Activated CD4-positive, alpha-beta T cell treated with anti-CD3 and anti-CD28 coated beads, Interleukin-2, amount 50 U/mL, for 48 hours (primary cell): Measurements from ENCODE around the gene TAP2.
A peak's percentile ranks its signal among the peaks of the same experiment; 100 is the strongest.

ENCODE experiments used
- DNase-seq, 2 experiments: peaks; one replicate each; pipeline ENCODE4 v3.0.0-alpha.2; 2020

TAP2 gene

DNA sequence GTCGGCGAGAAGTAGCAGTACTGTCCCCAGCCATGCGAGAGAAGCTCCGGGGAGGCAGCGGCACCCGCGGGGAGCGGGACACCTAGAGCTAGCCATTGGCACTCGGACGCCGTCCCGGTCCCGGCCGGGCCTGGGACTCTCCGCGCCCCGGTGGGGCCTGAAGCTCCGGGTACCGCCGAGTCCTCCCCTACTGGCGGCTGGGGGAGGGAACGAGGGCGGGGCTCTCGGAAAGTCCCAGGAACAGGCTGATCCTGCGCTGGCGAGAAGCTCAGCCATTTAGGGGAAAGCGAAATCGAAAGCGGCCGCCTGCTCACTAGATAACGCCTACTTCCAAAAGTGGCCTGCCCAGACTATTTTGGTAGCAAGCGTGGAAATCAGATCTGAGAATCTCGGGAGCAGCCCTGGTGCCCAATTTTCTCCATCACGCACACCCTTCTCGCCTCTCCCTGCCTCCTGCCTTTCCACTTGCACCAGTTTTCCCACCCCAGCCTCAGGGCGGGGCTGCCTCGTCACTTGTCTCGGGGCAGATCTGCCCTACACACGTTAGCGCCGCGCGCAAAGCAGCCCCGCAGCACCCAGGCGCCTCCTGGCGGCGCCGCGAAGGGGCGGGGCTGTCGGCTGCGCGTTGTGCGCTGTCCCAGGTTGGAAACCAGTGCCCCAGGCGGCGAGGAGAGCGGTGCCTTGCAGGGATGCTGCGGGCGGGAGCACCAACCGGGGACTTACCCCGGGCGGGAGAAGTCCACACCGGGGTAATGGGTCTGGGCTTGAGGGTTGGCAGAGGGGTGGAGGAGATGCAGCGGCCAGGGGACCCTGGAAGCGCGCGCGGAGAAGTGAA is 15.2 kb upstream of the TAP2 start, which contains the start of the genes PSMB9 and TAP1:
Gene PSMB9 (plus strand): TSS at position 652 of the 835 bp plus-strand sequence. CDS start 38 bp downstream, at position 690.
Gene TAP1 (minus strand): TSS at position 164 of the 835 bp plus-strand sequence. CDS start 68 bp downstream, at position 96.
- DNase-seq, result peak; percentile 96 to 98

DNA sequence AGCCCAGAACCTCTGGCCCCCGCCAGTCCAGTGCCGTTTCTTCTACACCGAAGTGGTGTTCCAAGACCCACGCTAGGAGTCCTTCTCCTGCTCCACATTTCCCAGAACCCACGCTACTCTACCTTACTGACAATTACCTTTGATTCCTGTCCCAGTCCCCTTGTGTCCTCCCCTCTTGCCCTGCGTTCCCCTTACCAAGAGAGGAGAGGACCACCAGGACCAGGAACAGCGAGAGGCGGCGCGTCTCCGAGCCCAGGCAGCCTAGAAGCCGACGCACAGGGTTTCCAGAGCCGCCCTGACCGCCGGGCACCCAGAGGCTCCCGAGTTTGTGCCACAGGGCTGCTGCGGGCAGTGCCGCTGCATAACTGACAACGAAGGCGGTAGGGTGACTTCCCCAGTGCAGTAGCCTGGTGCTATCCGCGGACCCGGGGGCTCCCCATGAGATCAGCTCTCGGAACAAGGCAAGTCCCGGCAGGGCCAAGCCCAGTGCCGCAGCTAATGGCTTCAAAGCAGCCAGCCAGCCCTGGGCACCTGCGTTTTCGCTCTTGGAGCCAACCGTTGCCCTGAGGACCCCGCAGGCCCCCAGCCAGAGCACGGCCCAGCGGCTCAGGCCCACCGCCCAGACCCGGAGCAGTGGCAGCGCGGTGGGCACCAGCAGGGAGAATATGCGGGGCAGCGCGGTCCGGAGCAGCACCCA is 14.5 kb upstream of the TAP2 start:
- DNase-seq, result peak; percentile 59 to 62

DNA sequence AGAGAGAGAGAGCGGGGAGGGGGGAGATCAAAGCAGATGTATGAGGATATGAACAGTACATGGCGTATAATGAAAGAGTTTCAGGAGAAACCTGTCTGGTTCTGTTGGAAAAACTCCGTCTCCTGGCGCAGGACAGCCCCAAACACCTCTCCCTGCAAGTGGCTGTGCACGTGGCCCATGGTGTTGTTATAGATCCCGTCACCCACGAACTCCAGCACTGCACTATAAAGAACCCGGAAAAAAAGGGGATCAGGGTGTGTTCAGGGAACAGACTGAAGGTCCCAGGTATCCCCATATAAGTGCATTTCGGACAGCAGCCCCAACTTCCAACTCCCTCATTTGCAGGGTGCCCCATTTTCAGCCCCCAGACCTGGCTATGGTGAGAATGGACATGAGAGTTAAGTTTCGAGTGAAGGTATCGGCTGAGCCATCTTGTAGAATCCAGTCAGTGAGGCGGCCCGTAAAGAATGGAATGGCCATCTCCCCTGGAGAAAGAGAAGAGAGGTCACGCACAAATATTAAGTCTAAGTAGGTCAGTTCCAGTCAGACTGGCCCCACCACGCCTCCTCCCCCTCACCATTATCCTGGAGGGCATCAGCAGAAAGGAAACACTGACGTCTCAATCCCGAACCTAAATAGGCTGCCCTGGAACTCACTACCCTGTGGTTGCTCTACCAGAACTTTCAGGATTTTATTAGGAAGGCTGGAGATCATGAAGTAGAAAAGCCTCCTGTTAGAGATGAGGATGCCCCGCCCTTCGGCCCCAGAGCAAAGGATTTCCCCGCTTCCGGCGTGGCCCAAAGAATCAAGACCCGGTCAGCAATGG is 13.7 kb upstream of the TAP2 start:
- DNase-seq, result peak; percentile 53 to 58

DNA sequence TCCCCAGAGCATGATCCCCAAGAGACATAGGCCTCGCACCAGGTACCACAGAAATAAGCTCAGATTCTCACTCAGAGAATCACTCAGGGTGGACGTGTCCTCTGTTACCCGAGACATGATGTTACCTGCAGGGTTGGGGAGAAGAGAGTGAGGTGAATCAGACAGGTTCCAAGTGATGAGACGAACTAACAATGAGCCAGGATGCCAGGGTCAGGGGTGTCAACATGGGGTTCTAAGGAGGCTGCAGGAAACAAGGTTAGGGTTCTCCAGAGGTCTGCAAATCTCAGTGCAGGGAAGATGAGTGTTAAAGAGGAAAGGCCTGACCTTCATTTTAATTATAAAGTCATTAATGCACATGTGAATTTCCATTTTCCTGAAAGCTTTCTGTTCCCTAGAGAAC is 12.5 kb upstream of the TAP2 start:
- no peak for DNase-seq

DNA sequence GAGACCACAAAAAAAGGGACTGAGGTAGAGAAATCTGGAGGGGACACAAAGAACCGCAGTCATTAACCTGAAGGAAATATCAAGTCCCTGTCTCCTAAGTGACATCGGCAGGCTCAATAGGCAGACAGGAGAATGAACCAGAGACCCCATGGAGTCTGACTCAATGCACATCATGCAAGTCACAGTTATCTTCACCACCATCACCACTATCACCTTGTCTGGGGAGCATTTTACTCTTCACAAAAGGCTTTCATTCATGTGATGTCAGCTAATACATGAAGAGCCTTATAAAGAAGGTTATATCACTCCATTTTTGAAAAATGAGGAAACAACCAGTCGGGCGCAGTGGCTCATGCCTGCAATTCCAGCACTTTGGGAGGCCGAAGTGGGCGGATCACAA is 10.6 kb upstream of the TAP2 start:
- DNase-seq, result no peak

DNA sequence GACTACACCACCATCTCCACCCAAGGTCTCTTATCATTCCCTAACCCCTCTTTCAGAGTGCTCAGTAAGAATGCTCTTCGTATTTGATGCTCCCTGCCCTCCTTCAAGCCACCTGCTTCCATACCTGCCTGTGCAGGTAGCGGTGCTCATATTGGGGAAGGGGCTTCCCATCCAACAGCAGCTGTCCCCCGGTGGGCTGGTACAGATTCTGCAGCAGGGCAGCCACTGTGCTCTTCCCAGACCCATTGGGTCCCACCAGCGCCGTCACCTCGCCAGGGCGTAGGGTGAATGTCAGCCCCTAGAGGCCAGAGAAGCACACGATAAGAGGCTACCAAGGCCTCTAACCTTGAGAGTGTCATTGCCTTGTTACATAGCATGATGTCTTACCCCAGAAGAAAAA is 9.3 kb upstream of the TAP2 start:
- DNase-seq, result peak in 1 of 2 experiments; percentile 6

DNA sequence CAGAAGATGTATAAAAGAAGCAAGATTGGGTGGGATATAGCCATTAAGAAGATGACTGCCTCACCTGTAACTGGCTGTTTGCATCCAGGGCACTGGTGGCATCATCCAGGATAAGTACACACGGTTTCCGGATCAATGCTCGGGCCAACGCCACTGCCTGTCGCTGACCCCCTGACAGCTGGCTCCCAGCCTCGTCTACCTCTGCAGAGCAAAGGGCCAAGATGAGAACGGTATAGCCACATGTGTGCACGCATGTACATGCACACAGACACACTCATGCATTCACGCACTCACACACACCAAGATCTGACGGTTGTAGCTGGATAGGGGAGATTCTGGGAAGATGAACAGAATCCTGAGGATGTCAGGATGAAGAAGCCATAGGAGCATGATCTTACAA is 8.5 kb upstream of the TAP2 start:
- DNase-seq, result peak in 1 of 2 experiments; percentile 6

DNA sequence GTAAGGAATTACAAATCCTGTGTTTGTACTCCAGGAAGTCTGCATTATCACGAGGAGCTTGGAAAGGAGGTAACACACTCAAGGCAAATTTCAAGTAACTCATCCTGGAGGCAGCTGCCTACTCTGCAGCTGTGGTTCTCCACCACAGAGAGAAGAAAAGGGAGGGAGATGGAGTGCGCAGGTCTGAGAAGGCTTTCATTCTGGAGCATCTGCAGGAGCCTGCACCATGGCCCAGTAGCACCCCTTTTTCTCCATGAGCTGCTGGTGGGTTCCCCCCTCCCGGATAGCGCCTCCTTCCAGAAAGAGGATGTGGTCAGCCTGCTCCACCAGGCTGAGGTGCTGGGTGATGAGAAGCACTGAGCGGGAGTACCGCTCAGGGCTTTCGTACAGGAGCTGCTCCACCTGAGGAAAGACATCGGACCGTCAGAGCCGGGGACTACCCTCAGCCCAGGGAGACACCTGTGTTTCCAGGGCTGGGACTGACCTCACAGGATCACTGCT is 6.9 kb upstream of the TAP2 start:
- DNase-seq, result peak; percentile 55 to 68

DNA sequence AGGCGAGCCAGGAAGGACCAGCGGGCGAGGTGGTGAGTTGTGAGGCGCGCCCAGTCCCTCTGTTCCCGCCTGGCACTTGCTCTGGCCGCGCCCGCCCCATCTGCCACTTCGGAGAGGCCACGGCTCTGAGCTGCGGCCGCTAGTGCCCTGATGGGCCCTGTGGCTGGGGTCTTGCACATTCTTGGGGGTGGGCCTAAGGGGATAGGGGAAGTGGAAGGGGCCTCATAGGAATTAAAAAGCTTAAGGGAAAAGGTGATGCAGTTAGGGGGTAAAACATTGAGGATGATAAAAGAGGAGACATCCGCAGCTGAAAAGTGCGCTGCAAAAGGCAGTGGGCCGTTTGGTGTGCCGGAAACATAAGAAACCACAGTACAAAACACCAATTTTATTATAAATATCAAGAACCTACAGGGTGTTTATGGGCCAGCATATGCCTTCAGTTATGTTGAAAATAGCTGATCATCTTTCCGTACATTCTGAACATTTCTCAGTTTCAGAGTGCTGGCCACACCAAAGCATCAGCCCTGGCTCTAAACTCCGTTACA is 6.4 kb upstream of the TAP2 start:
- DNase-seq, result no peak

DNA sequence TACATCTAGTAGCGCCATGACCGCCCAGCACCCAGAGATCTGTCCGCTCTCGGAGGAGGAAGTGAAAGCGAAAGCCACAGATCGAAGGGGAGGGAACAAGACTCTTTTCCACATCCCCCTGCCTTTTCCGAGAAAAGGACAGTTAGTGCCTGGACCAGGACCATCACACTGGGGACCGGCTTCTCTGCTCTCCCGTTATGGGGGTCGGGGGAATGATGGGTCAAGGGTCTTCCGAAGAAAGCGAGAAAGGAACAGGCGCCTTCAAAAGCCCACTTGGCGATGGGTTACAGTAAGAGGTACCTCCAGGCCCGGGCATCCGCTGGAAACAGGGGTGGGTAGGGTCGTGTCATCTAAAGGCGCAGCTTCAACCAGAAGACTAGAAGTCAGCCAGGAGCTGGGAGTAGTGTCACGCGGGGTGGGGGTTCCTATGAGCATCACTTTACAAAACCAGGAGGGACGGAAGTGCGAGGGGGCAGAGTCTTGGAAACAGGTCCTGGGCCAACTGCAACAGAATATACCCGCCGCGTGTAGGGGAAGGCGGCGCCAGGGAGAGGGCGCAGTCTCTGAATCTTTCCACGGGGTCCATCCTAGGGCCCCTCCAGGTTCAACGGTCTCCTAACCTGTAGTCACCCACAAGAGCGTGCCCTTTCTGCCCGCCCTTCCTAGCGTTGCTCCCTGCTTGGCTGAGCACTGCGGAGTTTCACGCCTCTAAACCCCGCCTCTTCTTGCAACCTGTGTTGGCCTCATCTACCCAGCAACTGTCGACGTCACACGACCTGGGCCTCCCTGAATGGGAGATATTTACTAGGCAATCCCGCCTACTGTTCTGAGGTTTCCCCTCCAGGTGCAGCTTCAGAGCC is 5.7 kb upstream of the TAP2 start, which contains the start of gene PSMB8:
Gene PSMB8 (minus strand): TSS at position 69 of the 860 bp plus-strand sequence. CDS start 51 bp downstream, at position 18.
- peak; percentile 99 for DNase-seq

DNA sequence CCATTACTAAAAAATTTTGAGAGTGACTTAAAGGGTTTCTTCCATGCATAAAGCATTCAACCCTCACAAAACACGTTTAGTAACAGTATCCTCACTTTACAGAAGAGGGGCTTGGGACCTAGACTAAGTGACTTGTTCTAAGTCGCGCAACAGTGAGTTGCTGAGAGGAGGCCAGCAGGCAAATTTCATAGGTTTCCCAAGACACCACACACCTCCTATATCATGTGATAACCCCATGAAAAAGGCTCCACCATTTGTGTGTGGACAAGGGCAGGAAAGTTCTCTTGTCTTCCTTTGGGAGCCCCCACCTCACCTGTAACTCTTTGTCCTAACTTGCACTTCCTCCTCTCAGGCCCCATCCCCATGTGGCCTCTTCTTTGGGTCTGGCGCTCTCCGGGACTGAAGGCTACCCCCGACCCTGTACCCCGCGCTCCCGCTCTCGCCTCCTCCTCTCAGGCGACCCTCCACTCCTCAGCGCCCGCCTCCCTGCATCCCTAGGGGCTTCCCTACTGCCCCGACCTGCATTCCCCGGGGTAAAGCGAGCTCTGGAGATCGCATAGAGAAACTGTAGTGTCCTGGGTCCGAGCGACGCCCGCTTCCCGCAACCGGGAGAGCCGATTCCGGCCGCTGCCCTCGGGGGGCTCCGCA is 4.9 kb upstream of the TAP2 start:
- no peak for DNase-seq

DNA sequence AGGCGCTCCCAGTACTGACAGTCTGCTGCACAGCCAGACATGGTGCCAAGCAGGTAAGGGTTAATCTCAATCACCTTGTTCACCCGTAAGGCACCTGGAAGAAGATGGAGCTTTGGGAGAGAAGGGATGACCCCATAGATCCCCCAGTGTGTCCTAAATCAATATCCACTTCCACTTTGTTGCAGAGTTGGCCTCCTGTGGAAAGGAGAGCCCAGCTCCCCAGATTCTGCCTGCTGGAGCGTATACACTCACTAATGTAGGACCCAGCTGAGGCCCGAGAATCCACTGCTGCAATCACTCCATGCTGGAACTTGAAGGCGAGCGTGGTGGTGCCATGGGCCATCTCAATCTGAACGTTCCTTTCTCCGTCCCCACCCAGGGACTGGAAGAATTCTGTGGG is 4.2 kb upstream of the TAP2 start:
- DNase-seq, result peak in 1 of 2 experiments; percentile 23

DNA sequence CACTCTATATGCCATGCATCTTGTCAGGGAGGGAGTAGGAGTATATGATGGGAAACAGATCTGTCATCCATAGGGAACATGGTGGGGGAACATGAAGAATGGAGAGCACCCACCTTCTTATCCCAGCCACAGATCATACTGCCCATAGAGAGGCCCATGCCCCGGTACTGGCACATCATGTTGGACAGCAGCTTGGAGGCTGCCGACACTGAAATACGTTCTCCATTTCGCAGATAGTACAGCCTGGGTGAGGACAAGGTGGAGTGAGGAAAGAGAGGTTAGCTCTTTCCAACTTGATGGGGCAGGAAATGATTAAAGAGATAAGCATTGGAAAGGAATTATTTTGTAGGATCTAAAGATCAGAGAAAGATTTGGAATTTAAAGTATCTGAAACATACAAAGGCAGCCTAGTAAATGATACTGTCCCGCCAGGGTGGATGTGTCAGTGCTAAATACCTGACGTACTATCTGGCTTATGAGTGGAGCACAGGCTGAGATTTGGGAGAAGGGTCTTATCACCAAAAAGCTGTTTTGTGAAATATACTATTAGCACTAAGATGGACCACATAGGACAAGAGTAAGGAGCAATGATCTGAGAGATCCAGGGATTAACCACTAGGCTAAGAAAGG is 3.6 kb upstream of the TAP2 start:
- DNase-seq, result peak in 1 of 2 experiments; percentile 10

DNA sequence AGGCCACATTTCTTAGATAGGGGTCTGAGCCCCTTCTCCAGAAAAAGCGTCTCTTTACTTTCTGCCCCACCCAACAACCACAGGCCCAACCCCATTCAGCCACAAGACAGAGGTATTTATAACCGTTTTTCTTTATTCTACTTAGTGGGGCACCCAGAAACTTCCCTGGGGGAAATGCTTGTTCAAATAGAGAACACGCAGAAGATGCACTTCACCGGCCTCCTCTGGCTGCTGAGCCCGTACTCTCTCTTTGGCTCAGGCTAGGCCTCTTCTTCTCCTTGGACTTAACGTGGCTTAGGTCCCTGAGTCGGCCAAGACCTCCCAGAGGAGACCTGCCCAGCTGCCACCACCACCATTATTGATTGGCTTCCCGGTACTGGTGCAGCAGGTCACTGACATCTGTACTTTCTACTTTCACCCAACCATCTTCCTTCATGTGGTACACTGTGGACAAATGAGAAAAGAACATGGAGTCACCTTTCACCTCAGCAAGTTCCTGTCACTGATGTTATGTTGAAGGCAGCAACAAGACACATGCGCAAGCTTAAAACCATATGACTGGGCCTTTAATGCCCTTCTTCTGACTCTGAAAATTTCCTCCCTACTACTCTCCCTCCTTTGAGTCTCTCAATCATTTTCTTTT is 2.2 kb upstream of the TAP2 start:
- DNase-seq, result peak; percentile 47 to 63

DNA sequence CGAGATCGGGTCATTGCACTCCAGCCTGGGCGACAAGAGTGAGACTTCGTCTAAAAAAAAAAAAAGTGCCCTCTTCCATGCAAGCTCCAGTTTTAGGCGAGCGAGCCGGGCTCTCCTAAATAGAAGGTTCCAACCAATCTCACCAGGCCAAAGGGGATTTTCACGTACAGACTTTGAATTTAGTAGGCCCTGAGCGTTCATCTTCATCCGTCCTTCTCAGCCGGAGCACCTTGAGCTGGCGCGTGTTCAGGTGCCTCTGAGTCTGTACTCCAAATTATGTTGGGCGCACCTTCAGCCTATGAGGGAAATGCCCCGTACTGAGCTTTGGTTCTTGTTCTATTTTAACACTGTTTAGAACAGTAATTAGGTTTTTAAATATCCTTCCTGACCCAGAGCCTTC is 817 bp upstream of the TAP2 start:
- DNase-seq, result peak in 1 of 2 experiments; percentile 7

DNA sequence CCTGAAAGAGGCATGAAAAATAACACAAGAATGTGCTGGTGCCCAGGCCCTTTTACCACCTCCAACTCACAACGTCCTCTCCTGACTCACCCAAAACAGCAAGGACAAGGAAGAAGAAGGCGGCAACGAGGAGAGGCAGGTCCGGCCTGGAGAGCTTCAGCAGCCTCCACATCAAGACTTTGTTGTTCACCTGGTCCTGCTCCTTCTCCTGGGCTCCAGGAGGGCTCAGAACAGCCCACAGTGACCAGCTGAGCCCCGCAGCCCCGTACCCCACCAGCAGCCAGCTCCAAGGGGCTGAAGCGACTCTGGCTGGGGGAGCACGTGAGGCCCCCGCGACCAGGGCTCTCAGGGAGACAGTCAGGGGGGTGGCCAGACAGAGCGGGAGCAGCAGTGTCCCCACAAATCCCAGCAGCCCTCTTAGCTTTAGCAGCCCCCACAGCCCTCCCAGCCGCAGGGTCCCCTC is 857 bp downstream of the TAP2 start:
- peak in 1 of 2 experiments; percentile 21 for DNase-seq

DNA sequence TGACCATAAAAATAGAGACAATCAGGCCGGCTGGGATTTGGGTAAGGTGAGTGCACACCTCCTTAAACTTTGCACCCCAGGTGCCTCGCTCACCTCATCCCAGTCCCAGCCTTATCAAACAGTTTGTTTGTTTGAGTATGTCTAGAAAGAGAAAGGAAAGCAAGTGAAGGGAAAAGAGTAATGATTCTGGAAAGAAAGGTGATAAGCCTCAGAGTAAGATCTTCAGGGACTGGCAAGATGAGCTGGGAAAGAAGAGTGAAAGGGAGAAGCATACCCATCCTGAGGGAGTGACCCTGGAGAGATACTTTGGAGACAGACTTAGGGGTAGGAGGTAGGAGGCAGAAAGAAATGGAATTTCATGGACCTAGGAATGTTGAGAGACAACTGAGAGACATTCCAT is 1.7 kb downstream of the TAP2 start:
- DNase-seq, result no peak

DNA sequence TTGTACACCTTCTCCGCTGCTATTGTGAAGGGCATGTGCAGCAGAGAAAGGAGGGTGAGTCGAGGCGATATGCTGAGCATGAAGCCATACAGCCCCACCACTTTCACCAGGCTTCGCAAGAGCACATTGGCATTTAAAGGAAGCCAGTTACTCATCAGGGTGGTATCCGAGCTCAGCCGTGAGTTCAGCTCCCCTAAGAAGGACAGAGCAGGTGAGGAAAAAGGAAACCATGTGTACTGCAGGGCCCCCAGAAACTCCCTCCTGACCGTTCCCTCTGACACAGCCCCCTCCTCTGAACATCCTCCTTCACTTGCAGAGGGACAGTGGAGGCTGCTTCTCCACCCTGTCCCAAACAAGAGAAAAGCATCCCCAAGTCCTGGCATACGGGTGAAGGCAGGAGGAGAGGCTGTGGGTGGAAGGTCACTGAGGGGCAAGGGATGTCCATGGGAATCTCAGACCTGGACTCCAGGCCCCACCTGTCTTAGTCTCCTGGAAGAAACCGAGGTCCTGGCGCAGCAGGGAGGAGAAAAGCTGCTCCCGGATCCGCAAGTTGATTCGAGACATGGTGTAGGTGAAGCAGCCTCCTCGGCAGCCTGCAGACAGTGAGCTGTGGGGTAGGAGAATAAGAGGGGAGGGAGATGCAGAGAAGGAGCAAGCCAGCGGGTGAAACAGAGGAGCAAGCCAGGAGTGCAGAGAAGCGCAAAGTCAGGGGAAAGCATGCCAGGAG is 3.2 kb downstream of the TAP2 start:
- no peak for DNase-seq

DNA sequence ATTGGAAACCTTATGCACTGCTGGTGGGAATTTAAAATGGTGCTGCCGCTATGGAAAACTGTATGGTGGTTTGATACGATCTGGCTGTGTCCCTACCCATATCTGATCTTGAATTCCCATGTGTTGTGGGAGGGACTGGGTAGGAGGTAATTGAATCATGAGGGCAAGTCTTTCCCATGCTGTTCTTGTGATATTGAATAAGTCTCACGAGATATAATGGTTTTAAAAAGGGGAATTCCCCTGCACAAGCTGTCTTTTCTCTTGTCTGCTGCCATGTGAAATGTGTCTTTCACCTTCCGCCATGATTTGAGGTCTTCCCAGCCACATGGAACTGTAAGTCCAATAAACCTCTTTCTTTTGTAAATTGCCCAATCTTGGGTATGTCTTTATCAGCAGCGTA is 4.9 kb downstream of the TAP2 start:
- no peak for DNase-seq
